Stimulated activated CD8-positive, alpha-beta memory T cell treated with anti-CD3 and anti-CD28 coated beads, Interleukin-4, amount 100 ng/mL, for 4 hours (primary cell): ENCODE measurements around the gene PRELP.
"Not testable (repeated sequence)": the region's sequence is repeated elsewhere in the genome, so short reads cannot be mapped to it uniquely, and the experiment has no call there.

Source experiments
- DNase-seq, 2 donors: peaks; one replicate each; pipeline ENCODE4 v3.0.0-alpha.2; 2020; ENCODE audit warnings: low read depth in 2 of 2, low spot score in 1 of 2

The PRELP gene

GRCh38 chr1:203453616-203454015, 22.0 kb upstream of the PRELP start:
- no peak for DNase-seq

DNA sequence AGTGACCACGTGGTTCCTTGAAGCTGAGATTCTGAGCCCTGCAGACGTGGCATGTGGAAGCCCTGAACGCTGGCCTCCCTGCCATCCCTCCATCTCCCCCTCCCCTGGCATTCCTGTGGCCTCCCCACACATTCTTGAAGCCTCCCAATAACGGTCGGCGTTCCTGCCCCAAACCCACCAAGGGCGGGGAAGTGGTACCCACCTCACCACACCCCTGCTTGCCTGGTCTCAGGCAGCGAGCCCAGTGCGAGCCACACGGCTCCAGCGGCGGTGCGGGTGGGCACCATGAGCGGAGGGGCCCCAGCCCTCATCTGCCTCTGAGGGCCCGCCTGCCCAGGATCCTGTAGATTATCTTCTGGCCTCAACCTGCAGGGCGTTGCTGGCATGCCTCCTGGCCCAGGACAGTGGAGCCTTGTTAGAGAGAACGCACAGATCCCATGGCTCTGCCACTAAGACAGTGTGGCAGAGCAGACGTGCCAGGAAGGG, 20.6 kb upstream of the PRELP start:
- DNase-seq = no peak

GRCh38 chr1:203455706-203456105, 19.9 kb upstream of the PRELP start:
- DNase-seq = no peak

DNA sequence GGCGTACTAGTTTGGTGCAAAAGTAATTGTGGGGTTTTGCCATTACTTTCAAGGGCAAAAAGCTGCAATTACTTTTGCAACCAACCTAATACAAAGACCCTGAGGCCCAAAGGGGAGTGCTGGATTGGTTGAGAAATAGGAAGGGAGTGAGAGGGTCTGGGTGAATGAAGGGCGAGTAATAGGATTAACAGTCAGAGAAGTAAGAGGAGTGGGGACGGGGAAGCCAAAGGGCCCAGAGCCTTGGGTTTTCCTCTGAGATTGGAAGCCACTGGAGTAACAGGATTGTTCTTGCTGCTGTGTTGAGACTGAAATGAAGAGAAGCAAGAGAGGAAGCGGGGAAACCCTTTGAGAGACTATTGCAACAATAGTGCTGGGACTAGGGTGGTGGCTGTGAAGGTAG, 19.0 kb upstream of the PRELP start:
- DNase-seq = no peak

DNA sequence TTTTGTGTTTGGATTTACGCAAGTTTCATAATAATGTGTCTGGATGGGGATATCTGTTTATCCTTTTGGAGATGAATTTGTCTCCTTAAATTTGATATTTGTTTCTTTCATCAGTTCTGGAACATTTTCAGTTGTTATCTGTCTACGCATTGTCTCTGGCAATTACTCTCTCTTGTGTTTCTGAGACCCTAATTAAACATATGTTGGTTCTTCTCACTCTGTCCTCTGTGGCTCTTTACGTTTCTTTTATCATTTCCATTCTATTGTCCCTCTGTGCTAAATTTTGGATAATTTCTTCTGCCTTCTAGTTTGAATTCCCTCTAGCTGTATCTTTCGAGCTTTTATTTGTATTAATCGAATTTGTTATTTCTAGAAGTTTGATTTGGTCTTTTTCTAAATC, 17.5 kb upstream of the PRELP start:
- no peak for DNase-seq

DNA sequence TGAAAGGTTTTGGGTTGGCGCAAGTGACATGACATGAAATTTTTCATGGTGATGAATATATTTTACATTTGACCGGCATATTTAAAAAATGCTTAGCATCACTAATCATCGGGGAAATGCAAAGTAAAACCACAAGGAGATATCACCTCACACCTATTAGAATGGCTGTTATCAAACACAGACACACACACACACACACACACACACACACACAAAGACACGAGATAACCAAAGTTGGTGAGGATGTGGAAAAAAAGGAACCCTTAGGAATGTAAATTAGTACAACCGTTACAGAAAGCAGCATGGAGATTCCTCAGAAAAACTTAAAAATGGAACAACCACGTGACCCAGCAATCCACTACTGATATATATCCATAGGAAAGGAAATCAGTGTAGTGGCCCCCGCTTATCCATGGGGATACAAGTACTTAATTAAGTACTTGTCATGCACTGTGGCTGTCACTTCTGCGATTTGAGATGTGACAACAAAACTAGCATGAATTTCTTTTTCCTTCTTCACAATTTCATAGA, 15.9 kb upstream of the PRELP start:
- DNase-seq = no peak

DNA sequence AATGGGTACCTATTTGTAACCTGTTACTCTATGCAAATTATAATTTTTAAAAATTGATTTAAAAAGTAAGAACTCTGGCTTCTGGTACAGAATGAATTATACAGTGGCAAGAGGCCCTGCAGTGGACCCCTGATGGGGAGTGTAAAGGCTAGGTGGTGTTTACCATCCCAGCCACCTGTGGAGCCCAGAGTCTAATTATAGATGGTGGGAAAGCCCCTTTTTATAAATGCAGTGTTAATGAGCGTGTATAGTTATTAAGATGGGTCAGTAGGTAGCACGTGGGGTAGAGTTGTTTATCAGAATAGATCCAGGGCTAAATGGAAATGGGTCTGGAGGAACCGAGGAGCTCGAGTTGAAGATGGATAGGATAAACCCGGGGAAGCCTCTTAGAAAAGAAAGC, 13.9 kb upstream of the PRELP start:
- no peak for DNase-seq

DNA sequence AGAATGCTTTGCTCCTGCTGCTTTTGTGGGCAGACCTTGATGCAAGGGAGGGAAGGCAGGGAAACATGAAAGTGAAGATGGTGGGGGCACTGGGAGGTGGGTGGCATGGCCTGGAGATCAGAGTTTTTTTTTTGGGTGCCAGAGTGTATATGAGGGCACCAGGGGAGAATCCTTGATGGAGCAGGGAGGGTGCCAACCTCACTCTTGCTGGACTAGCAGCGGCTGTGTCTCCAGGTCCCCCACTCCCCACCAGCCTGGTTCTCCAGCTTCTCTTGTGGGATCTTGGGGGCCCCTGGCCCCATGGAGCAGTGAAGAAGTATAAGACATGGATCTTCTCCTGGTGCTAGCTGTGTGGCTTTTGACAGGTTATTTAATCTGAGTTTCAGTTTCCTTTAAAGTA, 13.5 kb upstream of the PRELP start:
- no peak for DNase-seq

GRCh38 chr1:203462878-203463277, 12.7 kb upstream of the PRELP start:
- no peak for DNase-seq

DNA sequence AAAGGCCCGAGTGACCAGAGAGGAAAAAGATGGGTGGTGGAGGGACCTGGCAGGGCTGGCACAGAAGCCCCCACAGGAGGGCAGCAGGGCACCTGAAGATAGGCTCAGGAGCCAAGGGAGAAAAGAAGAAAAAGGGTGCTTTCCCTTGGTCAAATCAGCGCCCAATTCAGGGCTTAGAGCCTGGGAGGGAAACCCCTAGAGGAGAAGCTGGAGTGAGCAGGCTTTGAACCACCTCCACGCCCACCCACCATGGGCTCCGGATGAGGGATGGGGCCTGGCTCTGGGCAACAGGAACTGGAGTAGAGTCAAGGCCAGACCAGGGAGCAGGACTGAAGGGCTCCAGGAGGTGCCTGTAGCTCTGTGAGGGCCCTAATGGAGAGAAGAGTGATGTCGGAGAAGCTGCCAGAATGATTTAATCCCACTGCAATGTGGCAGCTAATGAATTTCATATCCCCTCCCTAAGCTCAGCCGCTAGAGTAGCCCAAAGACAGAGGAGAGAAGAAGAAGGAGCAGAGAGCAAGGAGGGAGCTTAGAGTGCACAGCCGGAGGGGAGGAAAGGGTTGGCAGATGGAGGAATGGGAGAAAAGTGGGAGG, 12.0 kb upstream of the PRELP start:
- no peak for DNase-seq

DNA sequence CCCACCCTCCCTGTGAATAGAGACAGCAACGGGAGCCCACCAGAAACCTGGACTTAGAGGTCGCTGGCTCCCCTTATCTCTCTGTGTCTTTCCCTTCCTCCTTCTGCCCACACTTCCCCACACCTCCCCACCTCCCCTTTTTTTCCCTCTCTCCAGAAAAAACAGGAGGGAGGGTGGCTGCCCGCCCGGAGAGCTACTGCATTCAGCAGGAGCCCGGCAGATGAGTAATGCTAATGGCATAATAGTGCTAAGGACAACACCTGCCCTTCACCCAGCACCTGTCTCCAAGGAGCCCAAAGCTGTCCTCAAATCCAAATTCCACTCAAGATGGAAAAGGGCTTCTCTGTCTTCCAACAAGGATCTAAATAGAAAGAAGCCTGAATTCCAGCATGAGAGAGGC, 11.4 kb upstream of the PRELP start:
- DNase-seq = no peak

- no peak for DNase-seq
These were observed 10.9 kb upstream of the PRELP start for GRCh38 chr1:203464743-203465142.

- DNase-seq = no peak
These were observed 10.3 kb upstream of the PRELP start for GRCh38 chr1:203465146-203465798.

DNA sequence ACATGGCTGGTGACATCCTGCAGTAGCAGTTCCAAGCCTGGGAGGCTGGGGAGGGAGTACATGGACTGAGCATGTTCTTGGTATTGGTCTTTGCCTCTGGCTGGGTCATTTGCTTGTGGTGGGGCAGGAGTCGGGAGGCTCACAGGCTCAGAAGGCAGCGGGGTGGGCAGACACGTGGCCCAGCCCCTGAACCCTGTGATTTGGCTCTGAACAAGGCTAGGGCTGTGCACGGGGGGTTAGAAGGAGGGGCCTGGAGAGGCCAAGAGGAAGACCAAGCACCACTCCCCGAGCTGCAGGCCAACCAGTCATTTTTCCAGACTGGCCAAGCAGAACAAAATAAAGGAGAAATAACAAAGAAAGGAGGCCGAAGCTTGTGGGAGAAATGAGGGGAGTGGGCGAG, 9.7 kb upstream of the PRELP start:
- DNase-seq = no peak

DNA sequence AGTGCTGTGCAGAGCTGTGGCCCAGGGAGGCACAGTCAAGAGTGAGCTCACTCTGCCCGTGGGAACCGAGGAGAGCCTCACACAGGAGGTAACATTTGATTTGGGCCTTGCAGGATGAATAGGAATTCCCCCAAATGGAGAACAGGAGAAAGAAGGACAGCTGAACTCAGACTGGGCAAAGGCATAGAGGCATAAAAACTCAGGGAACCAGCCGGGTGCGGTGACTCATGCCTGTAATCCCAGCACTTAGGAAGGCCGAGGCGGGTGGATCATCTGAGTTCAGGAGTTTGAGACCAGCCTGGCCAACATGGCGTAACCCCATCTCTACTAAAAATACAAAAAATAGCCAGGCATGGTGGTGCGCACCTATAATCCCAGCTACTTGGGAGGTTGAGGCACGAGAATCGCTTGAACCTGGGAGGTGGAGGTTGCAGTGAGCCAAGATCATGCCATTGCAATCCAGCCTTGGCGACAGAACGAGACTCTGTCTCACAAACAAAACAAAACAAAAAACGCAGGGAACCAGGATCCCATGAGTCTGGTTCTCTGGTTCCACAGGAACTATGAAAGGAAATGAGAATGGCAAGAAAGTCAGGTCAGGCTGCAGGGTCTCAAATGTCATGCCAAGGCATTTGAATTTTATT, 8.6 kb upstream of the PRELP start:
- not testable (repeated sequence) for DNase-seq

GRCh38 chr1:203467550-203467921, 8.1 kb upstream of the PRELP start:
- DNase-seq = no peak

DNA sequence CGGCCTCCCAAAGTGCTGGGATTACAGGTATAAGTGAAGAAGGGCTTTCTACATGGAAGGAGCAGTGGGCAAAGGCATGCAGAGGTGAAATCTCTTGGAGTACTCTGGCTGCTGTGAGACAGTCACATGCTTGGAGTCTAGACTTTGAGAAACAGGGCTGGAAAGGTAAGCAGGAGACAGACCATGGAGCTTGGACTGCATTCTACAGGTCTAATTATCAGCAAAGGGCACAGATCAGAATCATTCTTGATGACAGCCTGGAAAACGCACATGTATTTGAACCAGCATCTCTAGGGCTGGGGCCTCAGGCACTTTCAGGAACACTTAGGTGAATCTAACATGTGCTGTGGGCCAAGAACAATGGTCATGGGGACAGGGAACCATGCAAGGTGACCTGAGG, 7.3 kb upstream of the PRELP start:
- no peak for DNase-seq

DNA sequence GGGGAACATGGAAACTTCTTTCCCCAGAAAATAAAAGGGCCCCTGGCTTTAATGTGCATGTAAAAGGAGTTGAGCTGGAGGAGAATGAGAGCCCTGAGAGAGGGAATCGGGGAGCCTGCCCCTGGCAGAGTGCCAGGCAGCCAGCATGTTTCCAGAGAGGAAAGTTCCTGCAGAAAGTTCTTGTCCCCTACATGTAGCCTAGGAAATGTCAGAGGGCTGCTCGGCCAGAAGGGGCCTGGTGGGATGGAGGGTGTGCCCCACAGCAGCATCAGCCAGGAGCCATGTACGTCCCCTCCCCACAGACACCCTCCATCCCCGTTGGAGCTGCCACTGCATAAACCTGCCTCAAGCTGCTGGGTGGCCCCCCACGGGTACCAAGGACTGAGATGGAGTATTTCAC, 5.4 kb upstream of the PRELP start:
- no peak for DNase-seq

DNA sequence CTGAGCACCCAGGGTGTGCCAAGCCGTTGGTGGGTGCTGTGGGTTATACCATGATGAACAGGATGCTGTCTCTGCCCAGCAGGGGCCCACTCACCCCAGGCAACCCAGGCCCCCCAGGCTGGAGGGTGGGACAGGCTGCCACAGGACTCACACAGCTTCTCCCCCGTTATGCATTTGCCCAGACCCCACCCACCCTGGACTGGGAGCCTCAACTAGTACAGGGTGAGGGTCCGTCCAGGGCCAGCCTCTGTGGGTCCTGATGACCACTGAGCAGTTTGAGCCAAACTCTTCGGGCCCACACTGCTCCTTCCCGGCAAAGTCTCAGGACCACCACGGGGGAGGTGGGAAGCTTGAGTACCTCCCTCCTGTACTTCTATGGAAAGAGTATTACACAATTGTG, 3.8 kb upstream of the PRELP start:
- DNase-seq = no peak

DNA sequence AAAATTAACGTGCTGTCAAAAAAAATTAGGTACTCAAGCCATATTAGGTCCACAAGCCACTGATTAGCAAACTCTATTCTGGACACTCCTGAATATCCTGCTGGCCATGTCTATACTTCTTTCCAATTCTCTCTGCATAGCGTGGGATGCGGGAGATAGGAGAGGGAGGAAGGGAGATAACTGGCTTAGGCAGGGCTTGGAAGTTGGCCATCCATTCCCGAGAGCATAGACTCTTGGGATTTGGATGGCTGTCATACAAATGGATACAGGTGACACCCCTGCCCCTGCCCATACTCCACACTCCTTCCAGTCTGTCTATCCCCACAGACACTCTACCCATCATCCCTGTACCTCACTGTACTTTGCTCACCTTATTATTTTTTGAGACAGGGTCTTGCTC, 2.3 kb upstream of the PRELP start:
- DNase-seq = no peak

GRCh38 chr1:203473781-203474305, 1.8 kb upstream of the PRELP start:
- DNase-seq = no peak

DNA sequence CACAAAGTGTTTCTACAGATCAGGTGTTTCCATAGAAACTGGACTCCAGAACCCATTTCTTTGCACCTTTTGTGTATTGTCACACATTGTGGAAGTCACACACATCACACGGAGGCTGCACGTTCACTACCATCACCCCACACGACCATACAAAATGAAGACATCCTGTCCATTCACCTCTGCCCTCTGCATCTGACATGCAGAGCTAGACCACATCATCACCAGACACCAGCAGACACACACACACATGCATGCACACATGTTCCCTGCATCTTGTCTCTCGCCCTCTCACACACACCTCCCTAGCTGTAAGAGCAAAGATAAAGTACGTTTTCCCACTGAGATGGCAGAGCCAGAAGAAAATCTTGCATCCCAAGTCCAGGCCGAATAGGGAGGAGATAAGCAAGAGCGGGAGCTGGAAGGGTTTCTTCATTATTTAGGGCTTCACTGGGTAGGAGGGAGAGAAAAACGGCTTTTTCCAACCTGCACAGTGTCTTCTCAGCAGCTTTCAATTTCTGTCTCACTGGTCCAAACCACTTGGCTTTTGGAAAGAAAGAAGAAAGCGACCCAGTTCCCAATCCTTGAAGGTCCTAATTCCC, 709 bp downstream of the PRELP start:
- DNase-seq = no peak
